ENCODE data around the gene TNFRSF1A.

Gene TNFRSF1A

DNA sequence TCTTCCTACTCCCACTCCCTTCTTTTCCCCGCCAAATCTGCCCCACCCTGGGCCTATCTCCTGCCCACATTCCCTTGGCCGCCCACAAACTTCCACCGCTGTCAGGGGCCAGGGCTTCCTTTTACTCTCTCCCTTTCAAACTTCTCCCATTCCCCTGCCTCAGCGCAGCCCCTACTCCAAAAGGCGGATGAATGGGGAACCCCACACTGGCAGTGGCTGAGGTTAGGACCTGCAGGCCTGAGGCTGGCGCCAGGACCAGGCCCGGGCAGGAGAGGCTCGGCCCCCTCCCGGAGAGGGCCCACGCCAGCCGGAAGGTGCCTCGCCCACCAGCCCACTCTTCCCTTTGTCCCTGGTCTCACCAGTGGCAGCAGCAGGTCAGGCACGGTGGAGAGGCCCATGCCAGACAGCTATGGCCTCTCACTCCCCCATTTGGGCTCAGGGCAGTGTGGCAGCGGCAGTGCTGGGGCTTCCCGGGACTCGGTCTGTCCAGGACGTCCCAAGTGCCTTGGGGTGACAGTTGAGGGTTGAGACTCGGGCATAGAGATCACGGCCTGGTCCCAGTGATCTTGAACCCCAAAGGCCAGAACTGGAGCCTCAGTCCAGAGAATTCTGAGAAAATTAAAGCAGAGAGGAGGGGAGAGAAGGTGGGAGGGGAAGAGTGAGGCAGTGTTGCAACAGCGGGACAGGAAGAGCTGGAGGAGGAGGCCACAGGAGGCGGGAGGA is at the start of gene TNFRSF1A:
TNFRSF1A (minus strand) TSS at position 660 of the 723 bp plus-strand sequence; CDS start at position 398, 262 bp downstream.
- peak; percentile 64 to 71 for DNase-seq

DNA sequence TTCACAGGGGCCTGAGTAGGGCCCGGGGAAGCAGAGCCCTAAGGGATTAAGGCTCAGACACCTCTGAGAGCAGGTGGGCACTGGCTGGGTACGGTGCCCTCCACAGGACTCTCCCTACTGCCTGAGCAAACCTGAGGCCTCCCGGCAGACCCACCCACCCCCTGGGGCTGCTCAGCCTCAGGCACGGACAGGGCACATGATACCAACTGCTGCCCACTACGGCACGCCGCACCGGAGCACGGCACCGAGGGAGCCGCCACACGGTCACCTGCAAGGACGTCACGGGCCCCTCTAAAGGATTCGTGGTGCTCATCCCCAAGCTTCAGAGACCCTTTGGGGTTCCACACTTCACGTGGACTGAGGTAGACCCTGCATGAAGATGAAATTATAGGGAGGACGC is 49.1 kb upstream of the TNFRSF1A start:
- no peak for DNase-seq

DNA sequence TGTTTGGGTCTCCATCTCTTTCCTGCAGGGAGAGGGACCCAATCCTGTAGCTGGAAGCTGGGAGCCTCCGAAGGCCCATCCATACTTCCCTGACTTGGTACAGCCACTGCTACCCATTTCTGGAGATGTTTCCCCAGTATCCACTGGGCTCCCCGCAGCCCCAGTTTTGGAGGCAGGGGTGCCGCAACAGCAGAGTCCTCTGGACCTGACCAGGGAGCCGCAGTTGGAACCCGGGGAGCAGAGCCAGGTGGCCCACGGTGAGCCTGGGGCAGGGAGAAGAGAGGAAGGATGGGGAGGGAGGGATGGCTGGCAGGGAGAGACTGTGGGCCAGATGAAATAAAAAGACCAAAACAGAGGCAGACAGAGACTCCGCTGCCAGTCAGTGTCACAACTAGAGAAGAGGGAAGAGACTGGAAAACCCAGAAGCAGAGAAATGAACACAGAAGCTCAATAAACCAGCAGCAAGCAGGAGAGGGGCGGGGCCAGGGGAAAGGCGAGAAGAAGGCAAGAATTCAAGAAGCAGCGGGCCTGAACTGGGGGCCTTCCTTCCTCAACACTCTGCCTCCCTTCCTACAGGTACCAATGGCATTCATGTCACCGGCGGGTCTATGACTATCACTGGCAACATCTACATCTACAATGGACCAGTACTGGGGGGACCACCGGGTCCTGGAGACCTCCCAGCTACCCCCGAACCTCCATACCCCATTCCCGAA is 48.4 kb upstream of the TNFRSF1A start:
- no peak for DNase-seq

- DNase-seq: no peak
Measured at GRCh38 chr12:6387541-6387940, 45.7 kb upstream of the TNFRSF1A start.

DNA sequence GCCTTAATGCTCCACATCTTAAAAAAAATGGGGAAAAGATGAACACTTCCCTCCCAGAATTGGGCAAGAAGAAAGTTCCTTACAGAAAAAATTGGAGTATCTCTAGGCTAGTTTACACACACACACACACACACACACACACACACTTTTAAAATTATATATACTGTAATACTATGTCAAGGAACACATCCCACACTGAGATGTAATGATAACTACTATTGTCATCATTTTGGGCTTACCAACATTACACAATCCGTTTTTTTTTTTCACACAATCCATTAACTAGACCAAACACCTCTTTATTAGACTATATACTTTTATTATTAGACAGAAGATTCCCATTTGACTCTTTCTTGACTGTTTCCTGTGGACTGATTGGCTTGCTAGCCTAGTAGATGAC is 44.6 kb upstream of the TNFRSF1A start:
- no peak for DNase-seq

DNA sequence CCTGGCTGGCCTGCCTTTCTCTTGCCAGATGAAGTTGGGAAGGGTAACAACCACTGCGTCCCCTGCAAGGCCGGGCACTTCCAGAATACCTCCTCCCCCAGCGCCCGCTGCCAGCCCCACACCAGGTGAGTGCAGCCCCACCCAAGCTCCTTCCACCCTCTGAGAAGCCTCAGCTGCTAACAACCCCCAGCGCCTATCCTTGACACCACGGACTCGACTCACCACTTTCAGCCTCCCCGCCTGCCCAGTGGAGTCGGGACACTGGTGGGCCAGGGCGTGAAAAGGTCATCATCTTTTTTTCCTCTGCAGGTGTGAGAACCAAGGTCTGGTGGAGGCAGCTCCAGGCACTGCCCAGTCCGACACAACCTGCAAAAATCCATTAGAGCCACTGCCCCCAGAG is 44.2 kb upstream of the TNFRSF1A start:
- DNase-seq: no peak

GRCh38 chr12:6384499-6385436 is 42.9 kb upstream of the TNFRSF1A start:
- no peak for DNase-seq

DNA sequence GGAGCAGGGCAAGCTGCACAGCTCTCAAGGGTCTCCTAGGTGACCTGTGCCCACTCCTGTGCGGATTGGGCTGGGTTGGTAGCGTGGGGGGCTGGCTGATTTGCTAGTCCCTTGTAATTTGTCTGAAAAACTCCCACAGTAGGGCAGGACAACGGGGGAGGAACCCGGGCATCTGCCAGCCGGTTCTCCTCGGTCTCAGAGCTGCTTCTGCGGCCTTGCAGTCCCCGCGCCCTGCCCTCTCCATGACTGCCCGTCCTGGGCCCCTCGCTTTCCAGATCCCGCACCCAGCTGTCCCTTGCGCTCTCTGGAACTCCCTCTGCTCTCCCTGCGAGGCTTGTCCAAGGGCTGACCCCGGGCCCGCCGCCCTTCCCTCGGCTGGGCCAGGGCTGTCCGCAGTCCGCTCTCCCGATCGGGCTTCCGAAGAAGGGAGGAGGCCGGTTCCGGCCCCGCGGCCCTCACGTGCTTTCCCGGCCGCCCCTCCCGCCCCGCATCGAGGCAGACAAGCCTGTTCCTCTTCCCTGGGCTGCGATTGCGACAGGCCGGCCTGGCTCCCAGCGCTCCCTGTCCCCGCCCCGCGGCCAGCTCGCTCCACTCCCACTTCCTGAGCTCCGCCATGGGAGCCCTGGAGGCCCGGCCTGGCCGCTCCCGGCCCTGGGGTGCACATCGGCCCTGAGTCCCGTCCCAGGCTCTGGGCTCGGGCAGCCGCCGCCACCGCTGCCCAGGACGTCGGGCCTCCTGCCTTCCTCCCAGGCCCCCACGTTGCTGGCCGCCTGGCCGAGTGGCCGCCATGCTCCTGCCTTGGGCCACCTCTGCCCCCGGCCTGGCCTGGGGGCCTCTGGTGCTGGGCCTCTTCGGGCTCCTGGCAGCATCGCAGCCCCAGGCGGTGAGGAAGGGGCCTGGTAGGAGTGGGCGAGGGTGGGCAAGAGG is 42.0 kb upstream of the TNFRSF1A start, which contains the start of gene LTBR:
LTBR (plus strand) TSS at position 591 of the 927 bp plus-strand sequence; CDS start at position 788, 197 bp downstream.
- peak in 1 of 2 experiments; percentile 48 for DNase-seq

- DNase-seq: no peak
Measured at GRCh38 chr12:6382982-6383381, 41.1 kb upstream of the TNFRSF1A start.

DNA sequence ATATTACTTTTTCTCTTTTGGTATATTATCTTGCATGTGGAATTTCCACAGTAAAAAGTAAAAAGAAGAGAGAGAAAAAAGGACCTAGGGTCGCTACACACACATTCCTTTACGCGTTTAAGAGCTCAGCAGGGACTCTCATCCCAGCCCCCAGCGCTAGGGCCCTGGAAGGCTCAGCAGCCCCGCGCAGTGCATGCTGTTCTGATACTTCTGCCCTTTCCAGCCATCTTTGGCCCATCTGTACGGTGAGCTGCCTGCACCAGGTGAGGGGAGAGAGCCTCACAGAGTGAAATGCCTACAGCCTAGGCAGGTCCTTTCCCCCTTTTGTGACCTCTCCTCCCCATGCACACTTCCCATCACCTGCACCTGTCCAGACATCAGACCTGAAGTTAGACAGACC is 40.5 kb upstream of the TNFRSF1A start:
- no peak for DNase-seq

- DNase-seq: no peak
Measured at GRCh38 chr12:6380141-6381121, 38.6 kb upstream of the TNFRSF1A start.

DNA sequence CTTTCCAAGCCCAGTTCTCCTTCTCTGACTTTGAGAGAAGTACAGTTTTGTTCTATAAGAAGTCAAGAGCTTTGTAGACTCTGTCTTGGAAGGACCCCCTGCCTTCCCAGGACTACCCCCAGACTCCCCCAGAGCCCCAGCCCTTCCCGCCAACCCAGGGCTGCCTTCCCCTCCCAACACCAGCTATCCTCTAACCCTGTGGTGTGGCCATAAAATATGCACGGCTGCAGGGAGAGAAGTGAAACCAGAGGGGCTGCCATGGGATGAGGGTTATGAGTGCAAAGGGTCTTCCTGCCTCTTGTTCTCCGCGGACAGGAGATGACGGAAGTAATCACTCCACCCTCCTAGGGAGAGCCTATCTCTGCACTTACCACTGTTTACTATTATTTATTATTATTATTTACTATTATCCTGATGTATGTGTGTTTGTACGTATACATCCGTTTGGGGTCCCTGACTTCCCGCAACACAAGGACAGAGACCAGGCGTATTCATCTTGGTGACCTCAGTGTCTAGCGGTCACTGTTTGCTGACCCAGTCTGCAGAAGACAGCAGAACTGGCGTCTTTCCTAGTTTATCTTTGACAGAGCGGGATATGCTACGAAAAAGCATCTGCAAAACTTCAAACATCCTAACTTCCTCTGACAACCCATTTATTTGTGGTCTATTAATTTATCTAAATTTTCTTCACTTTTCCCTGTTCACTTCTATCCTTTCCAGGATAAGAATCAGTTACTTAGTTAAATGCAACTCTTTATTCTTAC is 37.0 kb upstream of the TNFRSF1A start:
- no peak for DNase-seq

DNA sequence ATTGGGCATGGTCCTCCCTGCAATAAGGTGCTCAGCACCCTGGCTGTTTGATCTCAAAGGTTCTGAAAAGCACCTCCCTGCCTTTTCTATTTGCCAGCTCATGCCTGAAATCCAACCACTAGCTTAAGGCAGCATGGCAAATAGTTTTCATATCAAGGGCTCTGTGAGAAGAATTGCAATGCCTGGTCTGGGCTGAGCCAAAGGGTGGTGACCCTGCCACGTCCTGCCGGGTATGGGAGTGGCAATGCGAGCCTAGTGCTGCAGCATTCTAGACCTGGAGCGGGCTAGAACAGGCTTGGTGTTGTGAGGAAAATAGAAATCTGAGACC is 35.8 kb upstream of the TNFRSF1A start:
- no peak for DNase-seq

- no peak for DNase-seq
Measured at GRCh38 chr12:6376870-6377666, 35.2 kb upstream of the TNFRSF1A start.

- DNase-seq: peak in 1 of 2 experiments; percentile 25
Measured at GRCh38 chr12:6376079-6376869, 34.4 kb upstream of the TNFRSF1A start.

DNA sequence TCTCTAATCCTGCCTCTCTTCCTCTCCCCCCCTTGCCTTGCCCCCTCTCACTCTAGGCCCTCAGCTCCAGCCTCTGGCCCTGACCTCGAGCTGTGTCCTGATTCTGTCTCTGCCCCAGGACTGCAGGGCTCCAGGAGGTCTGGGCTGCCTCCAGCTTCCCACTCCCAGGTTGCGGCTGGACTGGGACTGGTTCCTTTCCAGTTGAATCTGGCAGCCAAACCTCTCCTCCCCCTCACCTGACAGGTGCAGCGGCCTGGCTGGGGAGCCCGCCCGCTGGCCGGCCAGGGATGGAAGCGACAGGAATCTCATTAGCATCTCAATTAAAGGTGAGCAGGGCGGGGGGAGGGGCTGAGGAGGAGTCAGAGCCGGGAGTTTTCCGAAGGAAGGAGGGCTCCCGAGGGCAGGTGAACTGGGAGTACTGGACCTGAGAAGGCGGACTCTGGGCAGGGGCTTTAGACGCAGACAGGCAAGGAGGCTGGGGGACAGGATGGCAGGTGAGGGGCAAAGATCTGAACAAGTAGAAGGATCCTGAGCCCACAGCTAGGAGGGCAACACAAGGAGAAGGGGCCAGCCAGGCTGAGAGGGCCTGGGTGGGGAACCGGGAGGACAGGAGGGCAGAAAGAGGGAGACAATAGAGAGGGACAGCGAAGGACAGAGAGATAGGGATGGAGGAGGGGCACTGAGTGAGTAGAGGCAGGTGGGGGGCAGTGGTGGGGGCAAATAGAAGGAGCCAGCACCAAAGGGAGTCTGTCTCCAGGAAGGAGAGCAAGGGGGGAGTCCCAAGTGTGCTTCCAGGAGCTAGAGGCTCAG is 33.6 kb upstream of the TNFRSF1A start, which contains the start of gene SCNN1A:
SCNN1A (minus strand) TSS at position 295 of the 810 bp plus-strand sequence. CDS start 780 bp downstream, outside the sequence.
- no peak for DNase-seq

GRCh38 chr12:6374786-6375160 is 32.9 kb upstream of the TNFRSF1A start:
- DNase-seq: no peak

Measured in activated CD4-positive, alpha-beta T cell treated with anti-CD3 and anti-CD28 coated beads, Interleukin-2, amount 50 U/mL, for 48 hours (primary cell).